Parathyroid adenoma (tissue), 2 donors: Measurements from ENCODE around the gene POLDIP2.
A peak's percentile ranks its signal among the peaks of the same experiment; 100 is the strongest.

Source experiments
- H2AFZ ChIP-seq: fragments of 300-600 bp; sonication (generic); one replicate; pipeline ENCODE4 v1.7.0; 2017; ENCODE audit warnings: antibody characterized with exemption, mild to moderate bottlenecking
- H3K27ac ChIP-seq: fragments of 300-600 bp; sonication (generic); one replicate; pipeline ENCODE4 v1.7.0; 2017
- H3K27me3 ChIP-seq: fragments of 300-600 bp; sonication (generic); one replicate; pipeline ENCODE4 v1.7.0; 2017; ENCODE audit warnings: low read length; ENCODE audit not compliant: control insufficient read depth, insufficient read depth
- H3K36me3 ChIP-seq: fragments of 300-600 bp; sonication (generic); one replicate; pipeline ENCODE4 v1.7.0; 2017; ENCODE audit warnings: low read length; ENCODE audit not compliant: control insufficient read depth, insufficient read depth
- H3K4me1 ChIP-seq: fragments of 300-600 bp; sonication (generic); one replicate; pipeline ENCODE4 v1.7.0; 2017; ENCODE audit warnings: control low read depth
- H3K4me2 ChIP-seq: fragments of 300-600 bp; sonication (generic); one replicate; pipeline ENCODE4 v1.7.0; 2017; ENCODE audit warnings: low read length
- H3K4me3 ChIP-seq: fragments of 300-600 bp; sonication (generic); one replicate; pipeline ENCODE4 v1.7.0; 2017; ENCODE audit warnings: low read depth, low read length
- H3K79me2 ChIP-seq: fragments of 300-600 bp; sonication (generic); one replicate; pipeline ENCODE4 v1.7.0; 2017; ENCODE audit warnings: control low read depth
- H3K9ac ChIP-seq: fragments of 300-600 bp; sonication (generic); one replicate; pipeline ENCODE4 v1.7.0; 2017; ENCODE audit warnings: mild to moderate bottlenecking
- H3K9me3 ChIP-seq: fragments of 300-600 bp; sonication (generic); one replicate; pipeline ENCODE4 v1.7.0; 2017; ENCODE audit warnings: low read length; ENCODE audit not compliant: control insufficient read depth
- TF ChIP-seq, protein P1 (sequence below): fragments of 300-600 bp; sonication (generic); IDR thresholded peaks from one replicate; pipeline ENCODE4 v1.7.0; 2017; ENCODE audit warnings: antibody characterized with exemption, mild to moderate bottlenecking
- donor health status: primary hyperparathyroidism.

Gene POLDIP2

DNA sequence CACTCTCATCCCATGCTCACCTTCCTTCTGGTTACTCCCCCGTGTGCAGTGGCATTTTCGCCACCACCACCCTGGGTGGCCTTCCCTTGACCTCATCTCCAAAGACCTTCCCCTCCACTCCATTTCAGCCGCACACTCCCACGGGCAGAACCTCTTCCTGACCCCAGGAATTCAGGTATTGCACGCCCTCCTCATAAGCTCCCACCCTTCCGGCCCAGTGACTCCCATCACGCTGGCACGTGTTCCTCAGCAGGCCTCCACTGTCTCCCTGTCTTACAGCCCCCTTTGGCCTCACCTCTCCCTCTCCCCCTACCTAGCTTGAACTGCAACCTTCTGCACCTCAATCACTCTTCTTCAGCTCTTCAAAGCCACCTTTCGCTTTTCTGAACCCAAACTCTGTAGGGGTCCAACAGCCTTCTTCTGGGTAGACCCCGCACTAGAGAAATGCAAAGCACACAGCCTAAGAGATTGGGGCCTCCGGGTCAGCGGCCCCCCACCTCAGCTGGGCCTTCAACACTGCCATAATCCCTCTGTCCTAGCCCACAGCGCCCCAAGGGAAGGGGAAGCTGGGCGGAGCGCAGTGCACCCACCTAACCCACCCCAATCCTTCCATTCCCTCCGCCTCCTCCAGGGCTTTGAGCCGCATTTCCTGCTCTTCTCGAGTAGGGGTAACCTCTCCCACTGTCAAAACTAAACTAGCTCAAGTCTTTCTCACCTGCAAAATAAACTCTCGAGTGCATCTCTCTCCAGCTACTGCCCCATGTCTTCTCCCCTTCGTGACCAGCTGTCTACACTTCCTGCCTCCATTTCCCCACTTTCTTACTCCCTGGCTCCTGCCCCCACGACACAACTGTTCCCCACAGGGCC lies 40.0 kb downstream of the POLDIP2 start:
- no peak overlapping the region for H3K4me3 ChIP-seq
- H3K79me2 ChIP-seq: no peaks in the 10 kb centered on the region
- H3K27ac ChIP-seq: no peak overlapping the region
- H3K9ac ChIP-seq: no peak overlapping the region
- H3K4me2 ChIP-seq: no peak overlapping the region
- no peaks in the 10 kb centered on the region for H3K9me3 ChIP-seq
- H3K4me1 ChIP-seq: no peaks in the 10 kb centered on the region
- H3K36me3 ChIP-seq: no peaks in the 10 kb centered on the region
- TF ChIP-seq, protein P1, sequence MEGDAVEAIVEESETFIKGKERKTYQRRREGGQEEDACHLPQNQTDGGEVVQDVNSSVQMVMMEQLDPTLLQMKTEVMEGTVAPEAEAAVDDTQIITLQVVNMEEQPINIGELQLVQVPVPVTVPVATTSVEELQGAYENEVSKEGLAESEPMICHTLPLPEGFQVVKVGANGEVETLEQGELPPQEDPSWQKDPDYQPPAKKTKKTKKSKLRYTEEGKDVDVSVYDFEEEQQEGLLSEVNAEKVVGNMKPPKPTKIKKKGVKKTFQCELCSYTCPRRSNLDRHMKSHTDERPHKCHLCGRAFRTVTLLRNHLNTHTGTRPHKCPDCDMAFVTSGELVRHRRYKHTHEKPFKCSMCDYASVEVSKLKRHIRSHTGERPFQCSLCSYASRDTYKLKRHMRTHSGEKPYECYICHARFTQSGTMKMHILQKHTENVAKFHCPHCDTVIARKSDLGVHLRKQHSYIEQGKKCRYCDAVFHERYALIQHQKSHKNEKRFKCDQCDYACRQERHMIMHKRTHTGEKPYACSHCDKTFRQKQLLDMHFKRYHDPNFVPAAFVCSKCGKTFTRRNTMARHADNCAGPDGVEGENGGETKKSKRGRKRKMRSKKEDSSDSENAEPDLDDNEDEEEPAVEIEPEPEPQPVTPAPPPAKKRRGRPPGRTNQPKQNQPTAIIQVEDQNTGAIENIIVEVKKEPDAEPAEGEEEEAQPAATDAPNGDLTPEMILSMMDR: no peak
- peak overlapping the region; percentile 93 for H2AFZ ChIP-seq
- no peaks in the 10 kb centered on the region for H3K27me3 ChIP-seq

DNA sequence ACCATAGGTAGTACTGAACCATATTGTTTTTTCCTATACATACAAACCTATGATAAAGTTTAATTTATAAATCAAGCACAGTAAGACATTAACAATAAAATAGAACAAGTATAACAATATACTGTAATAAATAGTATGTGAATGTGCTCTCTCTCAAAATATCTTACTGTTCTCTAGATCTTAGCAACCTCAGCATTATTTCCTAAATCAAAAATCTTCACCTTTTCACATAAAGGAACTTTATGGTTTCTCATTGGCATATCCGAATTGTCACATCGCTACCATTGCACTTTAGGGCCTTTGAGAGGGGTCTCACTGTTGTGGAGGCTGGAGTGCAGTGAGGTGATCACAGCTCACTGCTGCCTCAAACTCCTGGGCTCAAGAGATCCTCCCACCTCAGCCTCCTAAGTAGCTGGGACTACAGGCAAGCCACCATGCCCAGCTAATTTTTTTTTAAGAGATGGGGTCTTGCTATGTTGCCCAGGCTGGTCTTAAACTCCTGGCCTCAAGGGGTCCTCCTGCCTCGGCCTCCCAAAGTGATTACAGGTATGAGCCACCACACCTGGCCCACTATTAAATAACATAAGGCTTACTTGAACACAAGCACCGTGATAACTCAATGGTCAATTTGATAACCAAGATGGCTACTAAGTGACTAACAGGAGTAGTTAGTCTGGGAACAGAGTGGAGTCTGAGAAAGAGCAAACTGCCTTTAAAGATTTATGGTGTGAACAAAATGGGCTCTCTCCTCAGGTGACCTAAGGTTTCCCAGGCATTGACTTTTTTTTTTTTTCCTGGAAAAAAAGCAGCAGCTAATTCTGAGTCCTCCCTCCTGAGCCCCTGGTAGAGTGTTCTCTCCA lies 41.3 kb downstream of the POLDIP2 start:
- Histone ChIP-seq H3K4me1 (no peaks in the 10 kb centered on the region), H3K9ac (no peak overlapping the region), H3K36me3 (no peaks in the 10 kb centered on the region), H3K27me3 (no peaks in the 10 kb centered on the region), H3K79me2 (no peaks in the 10 kb centered on the region), H3K27ac (no peak overlapping the region), H3K9me3 (no peaks in the 10 kb centered on the region), H3K4me3 (no peak overlapping the region), H3K4me2 (no peak overlapping the region), H2AFZ (no peak overlapping the region)
- TF ChIP-seq, protein P1: no peak

DNA sequence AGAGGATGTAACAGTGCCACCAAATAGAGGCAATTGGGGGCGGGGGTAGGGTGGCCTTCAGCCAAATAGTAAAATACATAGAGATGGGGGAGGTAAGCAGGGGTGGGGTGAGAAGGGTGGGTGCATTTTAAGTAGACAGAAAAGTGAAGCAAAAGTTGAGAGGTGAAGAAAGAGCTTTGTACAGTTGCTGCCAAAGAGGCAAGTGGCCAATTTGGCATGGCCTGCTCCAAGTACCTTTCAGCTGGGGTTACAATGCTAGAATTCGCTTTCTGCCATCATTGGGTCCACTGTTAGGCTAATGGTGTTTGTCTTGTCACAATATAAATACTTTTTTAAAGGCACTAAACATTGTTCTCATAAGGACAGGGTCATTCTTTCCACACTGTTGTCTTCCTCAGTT lies 43.5 kb downstream of the POLDIP2 start:
- no peaks in the 10 kb centered on the region for H3K36me3 ChIP-seq
- TF ChIP-seq, protein P1: no peak
- H3K4me2 ChIP-seq: no peak overlapping the region
- H3K27me3 ChIP-seq: no peaks in the 10 kb centered on the region
- no peak overlapping the region for H3K9ac ChIP-seq
- H3K27ac ChIP-seq: no peak overlapping the region
- H3K4me3 ChIP-seq: no peak overlapping the region
- H3K4me1 ChIP-seq: no peaks in the 10 kb centered on the region
- H3K79me2 ChIP-seq: no peaks in the 10 kb centered on the region
- no peak overlapping the region for H2AFZ ChIP-seq
- no peaks in the 10 kb centered on the region for H3K9me3 ChIP-seq

DNA sequence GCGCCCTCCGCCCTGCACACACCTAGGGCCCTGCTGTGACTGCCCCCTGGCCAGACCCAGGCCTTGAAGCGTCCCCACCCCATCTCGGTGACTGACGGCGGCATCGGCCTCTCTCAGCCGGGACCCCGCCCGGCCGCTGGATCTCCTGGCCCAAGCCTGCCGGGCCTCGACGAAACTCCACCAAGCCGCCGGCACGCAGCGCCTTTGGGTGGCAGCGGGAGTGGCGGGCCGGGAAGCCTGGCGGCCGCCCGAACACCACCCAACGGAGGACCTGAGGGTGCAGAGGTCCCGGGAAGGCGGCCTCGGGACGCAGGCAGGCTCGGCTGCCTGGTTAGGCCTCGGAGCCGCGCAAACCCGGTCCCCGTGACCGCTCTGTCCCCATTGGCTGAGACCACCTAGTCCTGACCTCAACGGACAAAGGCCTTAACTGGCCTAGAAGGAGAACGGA lies 50.3 kb downstream of the POLDIP2 start:
- H3K36me3 ChIP-seq: no peaks in the 10 kb centered on the region
- H3K4me1 ChIP-seq: no peaks in the 10 kb centered on the region
- TF ChIP-seq, protein P1: no peak
- H3K79me2 ChIP-seq: no peaks in the 10 kb centered on the region
- no peaks in the 10 kb centered on the region for H3K27me3 ChIP-seq
- H3K4me2 ChIP-seq: no peak overlapping the region
- no peak overlapping the region for H2AFZ ChIP-seq
- H3K27ac ChIP-seq: no peak overlapping the region
- H3K9me3 ChIP-seq: no peaks in the 10 kb centered on the region
- no peak overlapping the region for H3K9ac ChIP-seq
- no peak overlapping the region for H3K4me3 ChIP-seq
